NCI-H187 treated with DMSO at 0.1 percent for 48 hours (cell line): ENCODE measurements around the gene KRT75.
"Not testable (repeated sequence)": the region's sequence is repeated elsewhere in the genome, so short reads cannot be mapped to it uniquely, and the experiment has no call there.

ENCODE experiments used
- DNase-seq: peaks from one replicate; lab custom pipeline; 2025; lab: John Stamatoyannopoulos, UW

KRT75 gene

GRCh38 chr12:52434081-52434733, at the start of gene KRT75:
KRT75 (minus strand) TSS chr12:52434371; CDS start chr12:52434304, 67 bp downstream.
- no peak for DNase-seq

- no peak for DNase-seq
Observed at GRCh38 chr12:52480073-52480472, 45.9 kb upstream of the KRT75 start.

GRCh38 chr12:52477651-52478050, 43.5 kb upstream of the KRT75 start:
- DNase-seq = no peak

GRCh38 chr12:52474212-52474611, 40.0 kb upstream of the KRT75 start:
- DNase-seq = no peak

GRCh38 chr12:52473768-52474167, 39.6 kb upstream of the KRT75 start, which contains the start of gene KRT6C:
KRT6C (minus strand) TSS chr12:52473805; CDS start chr12:52473737, 68 bp downstream.
- no peak for DNase-seq

- DNase-seq = no peak
Observed at GRCh38 chr12:52469853-52470252, 35.7 kb upstream of the KRT75 start.

- no peak for DNase-seq
Observed at GRCh38 chr12:52464897-52465296, 30.7 kb upstream of the KRT75 start.

- no peak for DNase-seq
Observed at GRCh38 chr12:52461693-52462092, 27.5 kb upstream of the KRT75 start.

GRCh38 chr12:52458861-52459260, 24.7 kb upstream of the KRT75 start:
- no peak for DNase-seq

- no peak for DNase-seq
Observed at GRCh38 chr12:52455821-52456220, 21.6 kb upstream of the KRT75 start.

GRCh38 chr12:52454411-52455201, 20.4 kb upstream of the KRT75 start:
- DNase-seq = no peak

GRCh38 chr12:52452101-52452500, 17.9 kb upstream of the KRT75 start, which contains the start of gene KRT6B:
KRT6B (minus strand) TSS chr12:52452146; CDS start chr12:52452078, 68 bp downstream.
- DNase-seq = no peak

GRCh38 chr12:52448228-52448627, 14.1 kb upstream of the KRT75 start:
- DNase-seq = no peak

GRCh38 chr12:52447196-52447595, 13.0 kb upstream of the KRT75 start:
- DNase-seq = not testable (repeated sequence)

GRCh38 chr12:52446367-52447045, 12.3 kb upstream of the KRT75 start:
- DNase-seq = no peak

- no peak for DNase-seq
Observed at GRCh38 chr12:52445876-52446275, 11.7 kb upstream of the KRT75 start.

- no peak for DNase-seq
Observed at GRCh38 chr12:52444647-52445595, 10.8 kb upstream of the KRT75 start.

GRCh38 chr12:52443966-52444365, 9.8 kb upstream of the KRT75 start:
- DNase-seq = no peak

- DNase-seq = no peak
Observed at GRCh38 chr12:52442600-52443061, 8.5 kb upstream of the KRT75 start.

GRCh38 chr12:52441320-52441911, 7.2 kb upstream of the KRT75 start:
- DNase-seq = no peak

GRCh38 chr12:52440821-52441319, 6.7 kb upstream of the KRT75 start:
- no peak for DNase-seq
